GM23338 (cell line): ENCODE data around the gene HNRNPL.

Source experiments
- CTCF ChIP-seq, 2 experiments: fragments of 200-600 bp in 1 of 2; sonication (generic) in 1 of 2; conservative IDR thresholded peaks; 2 replicates each; pipeline versions ENCODE4 v1.5.1 to v1.6.1; 2016 to 2017; ENCODE audit warnings: antibody characterized with exemption in 2 of 2, low read depth in 2 of 2, mild to moderate bottlenecking in 2 of 2, moderate library complexity in 1 of 2
- POLR2AphosphoS5 ChIP-seq: IDR thresholded peaks from 2 replicates; pipeline ENCODE4 v1.6.1; 2016; ENCODE audit warnings: antibody characterized with exemption, low read depth
- STAT1 ChIP-seq: IDR thresholded peaks from one replicate; pipeline ENCODE4 v1.6.1; 2016; ENCODE audit warnings: antibody characterized with exemption; ENCODE audit not compliant: unreplicated experiment
- ZNF331 ChIP-seq: fragments of 250-450 bp; sonication (Bioruptor Pico); IDR thresholded peaks from 2 replicates; pipeline ENCODE4 v1.5.0; 2020; ENCODE audit warnings: low read depth, mild to moderate bottlenecking, moderate library complexity

GRCh38 chr19:38879400-38879751 is 29.6 kb upstream of the HNRNPL start:
- TF ChIP-seq ZNF331 (CRISPR knock-in tag), result no peak
- no peak for TF ChIP-seq CTCF (conservative IDR thresholded peaks at IDR 0.05; ENCODE audit: low read depth in 2 of 2)
- no peak for TF ChIP-seq POLR2AphosphoS5
- TF ChIP-seq STAT1, result no peak
